HepG2 (cell line): ENCODE results near the gene RGS7. TPM values are rescaled to one million over a fixed set of nuclear protein-coding genes. Genes with fewer than 3 reads are reported as not detected.

ENCODE experiments used
- FOXA1 ChIP-seq, 2 experiments: fragments of 450-650 bp in 1 of 2; sonication (generic) in 1 of 2; formaldehyde crosslinking in 1 of 2; IDR thresholded peaks; 2 replicates each; pipeline versions ENCODE4 v1.4.0 to v1.6.1; 2016 to 2020; ENCODE audit warnings: missing genetic modification reagents in 1 of 2
- HMG20B ChIP-seq: conservative IDR thresholded peaks from 2 replicates; pipeline ENCODE4 v1.6.1; 2016; ENCODE audit warnings: missing genetic modification reagents, missing compliant biosample characterization
- JUN ChIP-seq: sonication (generic); formaldehyde crosslinking; IDR thresholded peaks from 2 replicates; pipeline ENCODE4 v1.4.0; 2020; ENCODE audit warnings: mild to moderate bottlenecking, missing genetic modification reagents
- RNF2 ChIP-seq: fragments of 450-650 bp; conservative IDR thresholded peaks from 2 replicates; pipeline ENCODE4 v1.6.1; 2016; ENCODE audit warnings: low read depth
- SALL2 ChIP-seq: sonication (generic); formaldehyde crosslinking; IDR thresholded peaks from 2 replicates; pipeline ENCODE4 v1.8.1; 2023; ENCODE audit warnings: mild to moderate bottlenecking, missing genetic modification reagents, inconsistent platforms
- SRF ChIP-seq: IDR thresholded peaks from 2 replicates; pipeline ENCODE4 v1.6.1; 2011; ENCODE audit warnings: mild to moderate bottlenecking, low read depth, low read length, moderate library complexity
- TEAD3 ChIP-seq: optimal IDR thresholded peaks from 2 replicates; pipeline ENCODE3; 2016; ENCODE audit warnings: borderline replicate concordance
- UBTF ChIP-seq: sonication (generic); formaldehyde crosslinking; IDR thresholded peaks from 2 replicates; pipeline ENCODE4 v1.4.0; 2020; ENCODE audit warnings: mild to moderate bottlenecking, missing genetic modification reagents
- ZNF770 ChIP-seq: sonication (generic); formaldehyde crosslinking; IDR thresholded peaks from 2 replicates; pipeline ENCODE4 v1.5.0; 2020; ENCODE audit warnings: mild to moderate bottlenecking, missing genetic modification reagents
- polyA plus RNA-seq, 8 experiments: library from polyadenylated mRNA; depleted of rRNA in 3 of 8; stranded (reverse) in 7 of 8; unstranded in 1 of 8; fragments of >200 nt; fragmentation: Illumina TruSeq in 4 of 8; extraction: Trizol in 4 of 8; gene quantifications; 2 replicates each; pipeline versions ENCODE4 v1.2.1 to v1.2.3, GENCODE V29; 2011 to 2016; ENCODE audit warnings: low read depth in 4 of 8, missing spikeins in 1 of 8, mixed read lengths in 1 of 8; ENCODE audit not compliant: insufficient read depth in 1 of 8
- total RNA-seq, 5 experiments: library from RNA; depleted of rRNA; stranded (reverse); fragments of >200 nt; fragmentation: Illumina TruSeq; extraction: Trizol; gene quantifications; 2 replicates each; pipeline ENCODE4 v1.2.3, GENCODE V29; 2016; ENCODE audit warnings: low read depth in 1 of 5
- TF ChIP-seq, protein P1 (sequence below): sonication (generic); formaldehyde crosslinking; IDR thresholded peaks from 2 replicates; pipeline ENCODE4 v1.8.1; 2023; ENCODE audit warnings: mild to moderate bottlenecking, inconsistent platforms, moderate library complexity, missing genetic modification reagents, borderline replicate concordance
- TF ChIP-seq, protein P2 (sequence below): sonication (generic); formaldehyde crosslinking; IDR thresholded peaks from 2 replicates; pipeline ENCODE4 v1.4.0; 2020; ENCODE audit warnings: missing genetic modification reagents, borderline replicate concordance
- TF ChIP-seq, protein P3 (sequence below): sonication (generic); formaldehyde crosslinking; IDR thresholded peaks from 2 replicates; pipeline ENCODE4 v1.5.0; 2020; ENCODE audit warnings: missing genetic modification reagents
- TF ChIP-seq, protein P4 (sequence below): sonication (generic); formaldehyde crosslinking; IDR thresholded peaks from 2 replicates; pipeline ENCODE4 v1.4.0; 2020; ENCODE audit warnings: missing genetic modification reagents, borderline replicate concordance

RGS7 gene
- total and polyA plus RNA-seq, 2 of the 13 experiments (the other 11 are each of a cell fraction or from before 2014, with no cell fraction given): not detected

- TF ChIP-seq, protein P1, sequence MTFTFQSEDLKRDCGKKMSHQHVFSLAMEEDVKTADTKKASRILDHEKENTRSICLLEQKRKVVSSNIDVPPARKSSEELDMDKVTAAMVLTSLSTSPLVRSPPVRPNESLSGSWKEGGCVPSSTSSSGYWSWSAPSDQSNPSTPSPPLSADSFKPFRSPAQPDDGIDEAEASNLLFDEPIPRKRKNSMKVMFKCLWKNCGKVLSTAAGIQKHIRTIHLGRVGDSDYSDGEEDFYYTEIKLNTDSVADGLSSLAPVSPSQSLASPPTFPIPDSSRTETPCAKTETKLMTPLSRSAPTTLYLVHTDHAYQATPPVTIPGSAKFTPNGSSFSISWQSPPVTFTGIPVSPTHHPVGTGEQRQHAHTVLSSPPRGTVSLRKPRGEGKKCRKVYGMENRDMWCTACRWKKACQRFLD: no peak
- TF ChIP-seq FOXA1 (IDR thresholded peaks at IDR 0.05) (no peak), FOXA1 (CRISPR knock-in tag; IDR thresholded peaks at IDR 0.05) (no peak), SALL2 (no peak), JUN (no peak), RNF2 (0 out of 2 replicates have a peak, but pooled peaks have one; percentile 27), ZNF770 (CRISPR knock-in tag) (peak; percentile 88), HMG20B (CRISPR knock-in tag) (no peak), TEAD3 (CRISPR knock-in tag) (no peak), UBTF (CRISPR knock-in tag) (peak; percentile 52; the same call in 1 of the 2 replicates), SRF (no peak)
- TF ChIP-seq, protein P2, sequence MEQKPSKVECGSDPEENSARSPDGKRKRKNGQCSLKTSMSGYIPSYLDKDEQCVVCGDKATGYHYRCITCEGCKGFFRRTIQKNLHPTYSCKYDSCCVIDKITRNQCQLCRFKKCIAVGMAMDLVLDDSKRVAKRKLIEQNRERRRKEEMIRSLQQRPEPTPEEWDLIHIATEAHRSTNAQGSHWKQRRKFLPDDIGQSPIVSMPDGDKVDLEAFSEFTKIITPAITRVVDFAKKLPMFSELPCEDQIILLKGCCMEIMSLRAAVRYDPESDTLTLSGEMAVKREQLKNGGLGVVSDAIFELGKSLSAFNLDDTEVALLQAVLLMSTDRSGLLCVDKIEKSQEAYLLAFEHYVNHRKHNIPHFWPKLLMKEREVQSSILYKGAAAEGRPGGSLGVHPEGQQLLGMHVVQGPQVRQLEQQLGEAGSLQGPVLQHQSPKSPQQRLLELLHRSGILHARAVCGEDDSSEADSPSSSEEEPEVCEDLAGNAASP: no peak
- TF ChIP-seq, protein P3, sequence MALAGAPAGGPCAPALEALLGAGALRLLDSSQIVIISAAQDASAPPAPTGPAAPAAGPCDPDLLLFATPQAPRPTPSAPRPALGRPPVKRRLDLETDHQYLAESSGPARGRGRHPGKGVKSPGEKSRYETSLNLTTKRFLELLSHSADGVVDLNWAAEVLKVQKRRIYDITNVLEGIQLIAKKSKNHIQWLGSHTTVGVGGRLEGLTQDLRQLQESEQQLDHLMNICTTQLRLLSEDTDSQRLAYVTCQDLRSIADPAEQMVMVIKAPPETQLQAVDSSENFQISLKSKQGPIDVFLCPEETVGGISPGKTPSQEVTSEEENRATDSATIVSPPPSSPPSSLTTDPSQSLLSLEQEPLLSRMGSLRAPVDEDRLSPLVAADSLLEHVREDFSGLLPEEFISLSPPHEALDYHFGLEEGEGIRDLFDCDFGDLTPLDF (CRISPR knock-in tag): no peak
- TF ChIP-seq, protein P4, sequence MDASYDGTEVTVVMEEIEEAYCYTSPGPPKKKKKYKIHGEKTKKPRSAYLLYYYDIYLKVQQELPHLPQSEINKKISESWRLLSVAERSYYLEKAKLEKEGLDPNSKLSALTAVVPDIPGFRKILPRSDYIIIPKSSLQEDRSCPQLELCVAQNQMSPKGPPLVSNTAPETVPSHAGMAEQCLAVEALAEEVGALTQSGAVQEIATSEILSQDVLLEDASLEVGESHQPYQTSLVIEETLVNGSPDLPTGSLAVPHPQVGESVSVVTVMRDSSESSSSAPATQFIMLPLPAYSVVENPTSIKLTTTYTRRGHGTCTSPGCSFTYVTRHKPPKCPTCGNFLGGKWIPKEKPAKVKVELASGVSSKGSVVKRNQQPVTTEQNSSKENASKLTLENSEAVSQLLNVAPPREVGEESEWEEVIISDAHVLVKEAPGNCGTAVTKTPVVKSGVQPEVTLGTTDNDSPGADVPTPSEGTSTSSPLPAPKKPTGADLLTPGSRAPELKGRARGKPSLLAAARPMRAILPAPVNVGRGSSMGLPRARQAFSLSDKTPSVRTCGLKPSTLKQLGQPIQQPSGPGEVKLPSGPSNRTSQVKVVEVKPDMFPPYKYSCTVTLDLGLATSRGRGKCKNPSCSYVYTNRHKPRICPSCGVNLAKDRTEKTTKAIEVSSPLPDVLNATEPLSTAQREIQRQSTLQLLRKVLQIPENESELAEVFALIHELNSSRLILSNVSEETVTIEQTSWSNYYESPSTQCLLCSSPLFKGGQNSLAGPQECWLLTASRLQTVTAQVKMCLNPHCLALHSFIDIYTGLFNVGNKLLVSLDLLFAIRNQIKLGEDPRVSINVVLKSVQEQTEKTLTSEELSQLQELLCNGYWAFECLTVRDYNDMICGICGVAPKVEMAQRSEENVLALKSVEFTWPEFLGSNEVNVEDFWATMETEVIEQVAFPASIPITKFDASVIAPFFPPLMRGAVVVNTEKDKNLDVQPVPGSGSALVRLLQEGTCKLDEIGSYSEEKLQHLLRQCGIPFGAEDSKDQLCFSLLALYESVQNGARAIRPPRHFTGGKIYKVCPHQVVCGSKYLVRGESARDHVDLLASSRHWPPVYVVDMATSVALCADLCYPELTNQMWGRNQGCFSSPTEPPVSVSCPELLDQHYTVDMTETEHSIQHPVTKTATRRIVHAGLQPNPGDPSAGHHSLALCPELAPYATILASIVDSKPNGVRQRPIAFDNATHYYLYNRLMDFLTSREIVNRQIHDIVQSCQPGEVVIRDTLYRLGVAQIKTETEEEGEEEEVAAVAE (CRISPR knock-in tag): no peak
These were observed at the start of gene RGS7 (continued) for GRCh38 chr1:241356519-241357365.
